GM18519 (cell line): ENCODE measurements around the gene RAB40B.

Experiments
- ATAC-seq: cut with Tn5 transposase; IDR thresholded peaks from one replicate; pipeline ENCODE4 v1.9.1; 2021; ENCODE audit warnings: mild to moderate bottlenecking, moderate library complexity; ENCODE audit not compliant: unreplicated experiment, low FRiP score

Gene RAB40B

GRCh38 chr17:82670661-82671450, 27.6 kb downstream of the RAB40B start:
- no peak for ATAC-seq

- no peak for ATAC-seq
These were observed 29.8 kb downstream of the RAB40B start for GRCh38 chr17:82668631-82669099.

GRCh38 chr17:82668024-82668630, 30.4 kb downstream of the RAB40B start:
- no peak for ATAC-seq

- no peak for ATAC-seq
These were observed 30.9 kb downstream of the RAB40B start for GRCh38 chr17:82667668-82668000.

- ATAC-seq, result no peak
These were observed 31.4 kb downstream of the RAB40B start for GRCh38 chr17:82666931-82667667.

- no peak for ATAC-seq
These were observed 32.6 kb downstream of the RAB40B start for GRCh38 chr17:82665891-82666290.

GRCh38 chr17:82665217-82665616, 33.3 kb downstream of the RAB40B start:
- ATAC-seq, result no peak

- no peak for ATAC-seq
These were observed 33.8 kb downstream of the RAB40B start for GRCh38 chr17:82664701-82665182.

GRCh38 chr17:82664276-82664575, 34.3 kb downstream of the RAB40B start:
- ATAC-seq, result no peak

GRCh38 chr17:82663381-82664275, 34.9 kb downstream of the RAB40B start:
- no peak for ATAC-seq

GRCh38 chr17:82662711-82663261, 35.7 kb downstream of the RAB40B start:
- ATAC-seq, result no peak

- no peak for ATAC-seq
These were observed 36.5 kb downstream of the RAB40B start for GRCh38 chr17:82661717-82662683.

GRCh38 chr17:82659886-82660285, 38.6 kb downstream of the RAB40B start:
- no peak for ATAC-seq

GRCh38 chr17:82658796-82659452, 39.6 kb downstream of the RAB40B start:
- ATAC-seq, result no peak

GRCh38 chr17:82658331-82658730, 40.2 kb downstream of the RAB40B start:
- no peak for ATAC-seq

GRCh38 chr17:82657926-82658325, 40.6 kb downstream of the RAB40B start:
- ATAC-seq, result no peak

GRCh38 chr17:82656266-82656665, 42.2 kb downstream of the RAB40B start:
- no peak for ATAC-seq

GRCh38 chr17:82655523-82655922, 43.0 kb downstream of the RAB40B start:
- ATAC-seq, result no peak
